ENCODE measurements around the gene HEPACAM. TPM values are rescaled to one million over a fixed set of nuclear protein-coding genes. Genes with fewer than 3 reads are reported as not detected.

HEPACAM gene
- total RNA-seq, 1 donor from 2014 or later = not detected

DNA sequence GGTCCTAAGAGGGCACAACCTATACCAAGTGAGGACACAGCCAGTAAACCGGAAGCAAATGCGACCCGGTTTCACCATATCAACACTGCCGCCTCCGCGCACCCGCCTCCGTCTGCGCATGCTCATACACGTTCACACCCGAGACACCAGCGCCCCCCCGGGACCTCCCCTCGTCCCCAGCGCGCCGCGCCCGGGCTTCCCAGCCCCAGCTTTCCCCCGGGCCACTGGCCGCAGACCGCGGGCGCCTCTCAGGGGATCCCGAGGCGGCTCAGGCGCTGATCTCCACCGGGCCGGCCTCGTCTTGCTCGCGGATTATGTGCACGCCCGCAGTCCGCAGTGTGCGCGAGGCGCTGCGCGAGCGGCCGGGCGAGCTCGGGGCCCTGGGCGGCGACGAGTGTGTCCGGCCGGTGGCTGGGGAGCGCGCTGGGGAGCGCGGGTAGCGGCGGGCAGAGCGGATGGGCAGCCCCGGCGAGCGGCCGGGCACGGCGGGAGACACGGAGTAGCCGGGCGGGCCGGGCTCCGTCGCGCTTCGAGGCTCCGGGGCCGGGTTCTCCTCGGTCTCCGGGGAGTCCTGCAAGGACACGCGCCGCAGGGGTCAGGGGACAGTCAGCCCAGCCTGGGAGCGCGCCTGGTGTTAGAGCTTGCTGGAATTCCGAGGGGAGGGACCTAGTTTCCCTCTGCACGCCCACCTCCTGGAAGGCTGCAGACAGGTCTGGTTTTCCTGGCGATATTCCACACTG is 14.8 kb downstream of the HEPACAM start:
- peak overlapping the region; percentile 81 for H3K4me2 ChIP-seq (ENCODE audit: low read length)
- no peaks in the 10 kb centered on the region for H3K79me2 ChIP-seq (ENCODE audit: insufficient read depth, low read length)
- Mint-ChIP-seq H3K9me3 (ENCODE audit: unreplicated experiment) (peaks cover 12% of the 10 kb centered on the region), H3K4me3 (ENCODE audit: unreplicated experiment) (peak overlapping the region; percentile 75), H3K27ac (ENCODE audit: unreplicated experiment) (peak overlapping the region; percentile 81), H3K27me3 (ENCODE audit: low read depth, unreplicated experiment) (peaks cover 24% of the 10 kb centered on the region), H3K36me3 (ENCODE audit: low read depth, unreplicated experiment) (no peaks in the 10 kb centered on the region), H3K4me1 (ENCODE audit: low read depth, unreplicated experiment) (peaks cover 7% of the 10 kb centered on the region)
- DNase-seq (ENCODE audit: low read depth) (peak; percentile 25), FAIRE-seq (no peak)
- peak overlapping the region; percentile 47 for H3K4me3 ChIP-seq (ENCODE audit: insufficient read depth, low read depth, low read length)
- H2AFZ ChIP-seq (ENCODE audit: low read depth, low read length) = peak overlapping the region; percentile 80
- H3K9me3 ChIP-seq (ENCODE audit: insufficient read depth, low read depth, low read length) = no peaks in the 10 kb centered on the region
- peak overlapping the region; percentile 70 for H3K9ac ChIP-seq (ENCODE audit: low read length)
- H4K20me1 ChIP-seq (ENCODE audit: insufficient read depth, low read length) = no peaks in the 10 kb centered on the region
- H3K4me1 ChIP-seq (ENCODE audit: insufficient read depth, low read length) = peaks cover 4% of the 10 kb centered on the region
- H3K27ac ChIP-seq (ENCODE audit: low read depth, low read length) = peak overlapping the region; percentile 19
- no peaks in the 10 kb centered on the region for H3K36me3 ChIP-seq (ENCODE audit: insufficient read depth, low read length)
- no peak for TF ChIP-seq EZH2 (IDR thresholded peaks at IDR 0.05; ENCODE audit: insufficient read depth, low read length)
- TF ChIP-seq, protein P1, sequence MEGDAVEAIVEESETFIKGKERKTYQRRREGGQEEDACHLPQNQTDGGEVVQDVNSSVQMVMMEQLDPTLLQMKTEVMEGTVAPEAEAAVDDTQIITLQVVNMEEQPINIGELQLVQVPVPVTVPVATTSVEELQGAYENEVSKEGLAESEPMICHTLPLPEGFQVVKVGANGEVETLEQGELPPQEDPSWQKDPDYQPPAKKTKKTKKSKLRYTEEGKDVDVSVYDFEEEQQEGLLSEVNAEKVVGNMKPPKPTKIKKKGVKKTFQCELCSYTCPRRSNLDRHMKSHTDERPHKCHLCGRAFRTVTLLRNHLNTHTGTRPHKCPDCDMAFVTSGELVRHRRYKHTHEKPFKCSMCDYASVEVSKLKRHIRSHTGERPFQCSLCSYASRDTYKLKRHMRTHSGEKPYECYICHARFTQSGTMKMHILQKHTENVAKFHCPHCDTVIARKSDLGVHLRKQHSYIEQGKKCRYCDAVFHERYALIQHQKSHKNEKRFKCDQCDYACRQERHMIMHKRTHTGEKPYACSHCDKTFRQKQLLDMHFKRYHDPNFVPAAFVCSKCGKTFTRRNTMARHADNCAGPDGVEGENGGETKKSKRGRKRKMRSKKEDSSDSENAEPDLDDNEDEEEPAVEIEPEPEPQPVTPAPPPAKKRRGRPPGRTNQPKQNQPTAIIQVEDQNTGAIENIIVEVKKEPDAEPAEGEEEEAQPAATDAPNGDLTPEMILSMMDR (IDR thresholded peaks at IDR 0.05; ENCODE audit: insufficient read depth, low read depth, low read length) = no peak
- H3K27me3 ChIP-seq (ENCODE audit: insufficient read depth, low read length) = no peaks in the 10 kb centered on the region

DNA sequence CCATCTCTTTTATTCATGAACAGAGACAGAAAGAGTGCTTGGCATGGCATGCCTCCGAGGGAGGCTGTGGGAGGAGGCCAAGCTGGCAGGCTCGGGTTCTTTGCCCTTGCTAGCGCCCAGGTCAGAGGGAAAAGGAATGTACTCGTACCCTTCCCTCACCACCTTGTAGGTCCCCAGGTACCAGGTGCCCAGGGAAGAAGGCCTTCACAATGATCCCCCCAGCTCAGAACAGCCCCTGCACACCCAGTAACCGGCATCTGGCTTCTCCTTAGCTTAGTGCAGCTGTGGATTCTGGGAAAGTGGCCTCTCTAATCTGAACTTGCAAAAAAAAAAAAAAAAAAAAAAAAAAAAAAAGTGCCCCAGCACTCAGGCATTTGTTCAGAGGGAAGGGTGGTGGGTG is 15.5 kb downstream of the HEPACAM start:
- Histone ChIP-seq H3K4me1 (ENCODE audit: insufficient read depth, low read length) (peaks cover 8% of the 10 kb centered on the region), H3K4me3 (ENCODE audit: insufficient read depth, low read depth, low read length) (peak overlapping the region; percentile 47), H3K9me3 (ENCODE audit: insufficient read depth, low read depth, low read length) (no peaks in the 10 kb centered on the region), H3K4me2 (ENCODE audit: low read length) (peak overlapping the region; percentile 81), H3K36me3 (ENCODE audit: insufficient read depth, low read length) (no peaks in the 10 kb centered on the region), H3K27me3 (ENCODE audit: insufficient read depth, low read length) (no peaks in the 10 kb centered on the region), H3K9ac (ENCODE audit: low read length) (peak overlapping the region; percentile 70), H3K79me2 (ENCODE audit: insufficient read depth, low read length) (no peaks in the 10 kb centered on the region), H3K27ac (ENCODE audit: low read depth, low read length) (no peak overlapping the region), H4K20me1 (ENCODE audit: insufficient read depth, low read length) (no peaks in the 10 kb centered on the region), H2AFZ (ENCODE audit: low read depth, low read length) (peak overlapping the region; percentile 80)
- FAIRE-seq = no peak
- no peak for DNase-seq (ENCODE audit: low read depth)
- Mint-ChIP-seq H3K27ac (ENCODE audit: unreplicated experiment) (peak overlapping the region; percentile 81), H3K36me3 (ENCODE audit: low read depth, unreplicated experiment) (no peaks in the 10 kb centered on the region), H3K9me3 (ENCODE audit: unreplicated experiment) (peaks cover 12% of the 10 kb centered on the region), H3K4me3 (ENCODE audit: unreplicated experiment) (peak overlapping the region; percentile 75), H3K27me3 (ENCODE audit: low read depth, unreplicated experiment) (peaks cover 23% of the 10 kb centered on the region), H3K4me1 (ENCODE audit: low read depth, unreplicated experiment) (peaks cover 12% of the 10 kb centered on the region)
- no peak for TF ChIP-seq EZH2 (IDR thresholded peaks at IDR 0.05; ENCODE audit: insufficient read depth, low read length)
- TF ChIP-seq, protein P1 (IDR thresholded peaks at IDR 0.05; ENCODE audit: insufficient read depth, low read depth, low read length) = no peak

DNA sequence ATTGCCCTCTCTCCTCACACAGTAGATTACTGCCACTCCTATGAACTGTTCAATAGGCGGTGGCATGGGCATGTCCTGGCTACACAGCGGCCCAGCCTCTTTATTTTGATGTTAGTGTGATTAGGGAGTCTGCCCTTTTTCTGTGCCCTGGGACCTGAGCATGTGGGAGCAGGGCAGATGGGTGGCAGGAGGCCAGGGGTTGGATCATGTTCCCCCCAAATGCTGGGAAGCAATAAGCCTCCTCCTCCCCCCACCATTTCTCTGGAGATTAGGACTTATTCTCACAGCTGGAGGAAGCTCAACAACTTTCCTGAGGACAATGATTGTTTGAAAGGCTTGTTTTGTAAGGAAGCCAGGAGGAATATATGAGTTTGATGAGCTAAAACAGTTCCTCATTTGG is 15.9 kb downstream of the HEPACAM start:
- Histone ChIP-seq H3K36me3 (ENCODE audit: insufficient read depth, low read length) (no peaks in the 10 kb centered on the region), H2AFZ (ENCODE audit: low read depth, low read length) (peak overlapping the region; percentile 9), H3K4me2 (ENCODE audit: low read length) (no peak overlapping the region), H3K4me3 (ENCODE audit: insufficient read depth, low read depth, low read length) (no peak overlapping the region), H3K9ac (ENCODE audit: low read length) (no peak overlapping the region), H3K27me3 (ENCODE audit: insufficient read depth, low read length) (no peaks in the 10 kb centered on the region), H3K4me1 (ENCODE audit: insufficient read depth, low read length) (peaks cover 8% of the 10 kb centered on the region), H3K79me2 (ENCODE audit: insufficient read depth, low read length) (no peaks in the 10 kb centered on the region), H3K9me3 (ENCODE audit: insufficient read depth, low read depth, low read length) (no peaks in the 10 kb centered on the region), H4K20me1 (ENCODE audit: insufficient read depth, low read length) (no peaks in the 10 kb centered on the region), H3K27ac (ENCODE audit: low read depth, low read length) (no peak overlapping the region)
- Mint-ChIP-seq H3K27ac (ENCODE audit: unreplicated experiment) (no peak overlapping the region), H3K9me3 (ENCODE audit: unreplicated experiment) (peaks cover 12% of the 10 kb centered on the region), H3K4me3 (ENCODE audit: unreplicated experiment) (no peak overlapping the region), H3K4me1 (ENCODE audit: low read depth, unreplicated experiment) (peaks cover 14% of the 10 kb centered on the region), H3K27me3 (ENCODE audit: low read depth, unreplicated experiment) (peaks cover 19% of the 10 kb centered on the region), H3K36me3 (ENCODE audit: low read depth, unreplicated experiment) (no peaks in the 10 kb centered on the region)
- no peak for TF ChIP-seq EZH2 (IDR thresholded peaks at IDR 0.05; ENCODE audit: insufficient read depth, low read length)
- TF ChIP-seq, protein P1 (IDR thresholded peaks at IDR 0.05; ENCODE audit: insufficient read depth, low read depth, low read length) = no peak
- DNase-seq (ENCODE audit: low read depth) (no peak), FAIRE-seq (no peak)
